Astrocyte (in vitro differentiated cells and primary cell): Measurements from ENCODE around the gene DCLK1. TPM values are rescaled to one million over a fixed set of nuclear protein-coding genes. Genes with fewer than 3 reads are reported as not detected.
A peak's percentile ranks its signal among the peaks of the same experiment; 100 is the strongest.
"Not testable (repeated sequence)": the region's sequence is repeated elsewhere in the genome, so short reads cannot be mapped to it uniquely, and the experiment has no call there.

Experiments
- DNase-seq: peaks from one replicate; pipeline ENCODE4 v3.0.0-alpha.2; 2010; ENCODE audit warnings: low read depth
- FAIRE-seq: peaks from 2 replicates; lab custom pipeline; 2011; peaks lifted over from hg19 to GRCh38; lab: Jason Lieb, UNC
- H2AFZ ChIP-seq: 2 replicates; pipeline ENCODE4 v1.6.0; 2012; ENCODE audit warnings: low read depth, low read length, inconsistent platforms
- H3K27ac ChIP-seq: 2 replicates; pipeline ENCODE4 v1.5.1; 2011; ENCODE audit warnings: low read depth, low read length, inconsistent platforms
- H3K27me3 ChIP-seq: 2 replicates; pipeline ENCODE4 v1.6.0; 2011; ENCODE audit warnings: low read length, inconsistent platforms; ENCODE audit not compliant: insufficient read depth
- H3K36me3 ChIP-seq: 2 replicates; pipeline ENCODE4 v1.5.1; 2011; ENCODE audit warnings: low read length, inconsistent platforms; ENCODE audit not compliant: insufficient read depth
- H3K4me1 ChIP-seq: 2 replicates; pipeline ENCODE4 v1.5.1; 2011; ENCODE audit warnings: low read length, inconsistent platforms; ENCODE audit not compliant: insufficient read depth
- H3K4me2 ChIP-seq: 2 replicates; pipeline ENCODE4 v1.6.0; 2012; ENCODE audit warnings: low read length, inconsistent platforms
- H3K4me3 ChIP-seq: 2 replicates; pipeline ENCODE4 v1.5.1; 2011; ENCODE audit warnings: low read depth, mild to moderate bottlenecking, low read length, inconsistent platforms; ENCODE audit not compliant: insufficient read depth
- H3K79me2 ChIP-seq: 2 replicates; pipeline ENCODE4 v1.6.0; 2012; ENCODE audit warnings: mild to moderate bottlenecking, low read length, inconsistent platforms; ENCODE audit not compliant: insufficient read depth
- H3K9ac ChIP-seq: 2 replicates; pipeline ENCODE4 v1.6.0; 2012; ENCODE audit warnings: mild to moderate bottlenecking, low read length, inconsistent platforms
- H3K9me3 ChIP-seq: 2 replicates; pipeline ENCODE4 v1.5.1; 2012; ENCODE audit warnings: low read depth, mild to moderate bottlenecking, low read length, inconsistent platforms; ENCODE audit not compliant: insufficient read depth
- H4K20me1 ChIP-seq: 2 replicates; pipeline ENCODE4 v1.6.0; 2012; ENCODE audit warnings: low read length, inconsistent platforms; ENCODE audit not compliant: insufficient read depth
- H3K27ac Mint-ChIP-seq: one replicate; pipeline ENCODE4 v1.8.0; 2021; ENCODE audit warnings: mild to moderate bottlenecking, mixed read lengths; ENCODE audit not compliant: unreplicated experiment
- H3K27me3 Mint-ChIP-seq: one replicate; pipeline ENCODE4 v1.8.0; 2021; ENCODE audit warnings: low read depth, mixed read lengths; ENCODE audit not compliant: unreplicated experiment
- H3K36me3 Mint-ChIP-seq: one replicate; pipeline ENCODE4 v1.8.0; 2021; ENCODE audit warnings: low read depth, mixed read lengths; ENCODE audit not compliant: unreplicated experiment
- H3K4me1 Mint-ChIP-seq: one replicate; pipeline ENCODE4 v1.8.0; 2021; ENCODE audit warnings: low read depth, mixed read lengths; ENCODE audit not compliant: unreplicated experiment
- H3K4me3 Mint-ChIP-seq: one replicate; pipeline ENCODE4 v1.8.0; 2021; ENCODE audit warnings: mild to moderate bottlenecking, moderate library complexity, mixed read lengths; ENCODE audit not compliant: unreplicated experiment
- H3K9me3 Mint-ChIP-seq: one replicate; pipeline ENCODE4 v1.8.0; 2021; ENCODE audit warnings: mild to moderate bottlenecking, mixed read lengths; ENCODE audit not compliant: unreplicated experiment
- EZH2 ChIP-seq: IDR thresholded peaks from 2 replicates; pipeline ENCODE4 v1.6.1; 2012; ENCODE audit warnings: mild to moderate bottlenecking, low read length, inconsistent platforms; ENCODE audit not compliant: insufficient read depth
- total RNA-seq: library from RNA; stranded (reverse); gene quantifications from 2 replicates; pipeline ENCODE4 v1.2.1, GENCODE V29; 2021
- TF ChIP-seq, protein P1 (sequence below): IDR thresholded peaks from 2 replicates; pipeline ENCODE4 v1.5.1; 2011; ENCODE audit warnings: low read depth, mild to moderate bottlenecking, inconsistent platforms, low read length, moderate library complexity; ENCODE audit not compliant: insufficient read depth

The DCLK1 gene
- total RNA-seq, 1 donor from 2014 or later, result 4.9 TPM

GRCh38 chr13:35984776-35985453, 146.3 kb downstream of the DCLK1 start:
- FAIRE-seq (no peak), DNase-seq (no peak)
- no peaks in the 10 kb centered on the region for H3K27me3 ChIP-seq
- Mint-ChIP-seq H3K4me1 (no peaks in the 10 kb centered on the region), H3K4me3 (no peak overlapping the region), H3K27ac (peak overlapping the region; percentile 35), H3K9me3 (peaks cover 5% of the 10 kb centered on the region), H3K27me3 (no peaks in the 10 kb centered on the region), H3K36me3 (no peaks in the 10 kb centered on the region)
- H3K4me2 ChIP-seq, result no peak overlapping the region
- no peak overlapping the region for H3K27ac ChIP-seq
- no peaks in the 10 kb centered on the region for H3K36me3 ChIP-seq
- peaks cover 8% of the 10 kb centered on the region for H3K4me1 ChIP-seq
- peaks cover 4% of the 10 kb centered on the region for H3K9me3 ChIP-seq
- no peak overlapping the region for H2AFZ ChIP-seq
- no peak overlapping the region for H3K4me3 ChIP-seq
- no peaks in the 10 kb centered on the region for H3K79me2 ChIP-seq
- TF ChIP-seq, protein P1, sequence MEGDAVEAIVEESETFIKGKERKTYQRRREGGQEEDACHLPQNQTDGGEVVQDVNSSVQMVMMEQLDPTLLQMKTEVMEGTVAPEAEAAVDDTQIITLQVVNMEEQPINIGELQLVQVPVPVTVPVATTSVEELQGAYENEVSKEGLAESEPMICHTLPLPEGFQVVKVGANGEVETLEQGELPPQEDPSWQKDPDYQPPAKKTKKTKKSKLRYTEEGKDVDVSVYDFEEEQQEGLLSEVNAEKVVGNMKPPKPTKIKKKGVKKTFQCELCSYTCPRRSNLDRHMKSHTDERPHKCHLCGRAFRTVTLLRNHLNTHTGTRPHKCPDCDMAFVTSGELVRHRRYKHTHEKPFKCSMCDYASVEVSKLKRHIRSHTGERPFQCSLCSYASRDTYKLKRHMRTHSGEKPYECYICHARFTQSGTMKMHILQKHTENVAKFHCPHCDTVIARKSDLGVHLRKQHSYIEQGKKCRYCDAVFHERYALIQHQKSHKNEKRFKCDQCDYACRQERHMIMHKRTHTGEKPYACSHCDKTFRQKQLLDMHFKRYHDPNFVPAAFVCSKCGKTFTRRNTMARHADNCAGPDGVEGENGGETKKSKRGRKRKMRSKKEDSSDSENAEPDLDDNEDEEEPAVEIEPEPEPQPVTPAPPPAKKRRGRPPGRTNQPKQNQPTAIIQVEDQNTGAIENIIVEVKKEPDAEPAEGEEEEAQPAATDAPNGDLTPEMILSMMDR, result no peak
- no peak for TF ChIP-seq EZH2
- H4K20me1 ChIP-seq, result no peaks in the 10 kb centered on the region
- H3K9ac ChIP-seq, result no peak overlapping the region

DNA sequence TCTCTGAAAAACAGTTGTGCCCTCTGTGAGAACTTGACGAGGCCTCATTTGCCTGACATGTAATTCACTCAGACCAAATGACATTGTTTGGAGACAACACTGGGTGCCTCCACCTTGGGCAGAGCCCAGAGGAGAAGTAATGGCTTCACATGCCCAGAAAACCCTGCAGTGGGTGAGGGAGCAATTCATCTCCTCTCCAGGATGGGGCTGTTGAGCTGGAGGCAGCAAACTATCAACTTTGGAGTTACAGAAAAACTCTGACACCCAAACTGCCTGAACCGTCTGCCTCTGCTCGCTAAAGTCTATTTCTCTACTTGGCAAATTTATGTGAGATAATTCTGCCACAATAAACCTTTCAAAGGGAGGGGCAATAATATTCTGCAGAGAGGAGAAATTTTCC, 146.9 kb downstream of the DCLK1 start:
- no peak overlapping the region for H3K4me2 ChIP-seq
- no peak overlapping the region for H3K4me3 ChIP-seq
- H3K9me3 ChIP-seq, result peaks cover 4% of the 10 kb centered on the region
- H3K27ac ChIP-seq, result no peak overlapping the region
- Mint-ChIP-seq H3K4me3 (no peak overlapping the region), H3K4me1 (peaks cover 2% of the 10 kb centered on the region), H3K9me3 (peaks cover 7% of the 10 kb centered on the region), H3K36me3 (no peaks in the 10 kb centered on the region), H3K27me3 (no peaks in the 10 kb centered on the region), H3K27ac (peak overlapping the region; percentile 35)
- H3K27me3 ChIP-seq, result no peaks in the 10 kb centered on the region
- no peak for DNase-seq
- peaks cover 13% of the 10 kb centered on the region for H3K4me1 ChIP-seq
- no peaks in the 10 kb centered on the region for H3K36me3 ChIP-seq
- no peaks in the 10 kb centered on the region for H4K20me1 ChIP-seq
- no peak for TF ChIP-seq EZH2
- TF ChIP-seq, protein P1, result no peak
- H2AFZ ChIP-seq, result no peak overlapping the region
- no peaks in the 10 kb centered on the region for H3K79me2 ChIP-seq
- H3K9ac ChIP-seq, result no peak overlapping the region
- no peak for FAIRE-seq

GRCh38 chr13:35983703-35984102, 147.5 kb downstream of the DCLK1 start:
- H4K20me1 ChIP-seq, FAIRE-seq, H3K9me3 ChIP-seq, H3K27me3 Mint-ChIP-seq, H3K27me3 ChIP-seq, H3K79me2 ChIP-seq, H3K4me2 ChIP-seq, H3K9me3 Mint-ChIP-seq, DNase-seq, H3K9ac ChIP-seq, H3K27ac Mint-ChIP-seq, H3K4me3 ChIP-seq, H3K4me3 Mint-ChIP-seq, H3K4me1 Mint-ChIP-seq, H3K36me3 Mint-ChIP-seq, H3K27ac ChIP-seq, H3K36me3 ChIP-seq, H2AFZ ChIP-seq: not testable (repeated sequence)
- H3K4me1 ChIP-seq, result peaks cover 19% of the 10 kb centered on the region
